DOHH2 (cell line): ENCODE results near the gene MAP3K7CL.

Experiments
- EZH2phosphoT487 ChIP-seq: fragments of 200-600 bp; sonication (generic); IDR thresholded peaks from 2 replicates; pipeline ENCODE4 v1.6.1; 2017; ENCODE audit warnings: borderline replicate concordance, mild to moderate bottlenecking, antibody characterized with exemption, low read length, moderate library complexity, mixed read lengths
- TF ChIP-seq, protein P1 (sequence below): fragments of 200-600 bp; sonication (generic); IDR thresholded peaks from one replicate; pipeline ENCODE4 v1.5.1; 2014; ENCODE audit warnings: antibody characterized with exemption, mild to moderate bottlenecking, low read depth, low read length; ENCODE audit not compliant: poor library complexity, severe bottlenecking

DNA sequence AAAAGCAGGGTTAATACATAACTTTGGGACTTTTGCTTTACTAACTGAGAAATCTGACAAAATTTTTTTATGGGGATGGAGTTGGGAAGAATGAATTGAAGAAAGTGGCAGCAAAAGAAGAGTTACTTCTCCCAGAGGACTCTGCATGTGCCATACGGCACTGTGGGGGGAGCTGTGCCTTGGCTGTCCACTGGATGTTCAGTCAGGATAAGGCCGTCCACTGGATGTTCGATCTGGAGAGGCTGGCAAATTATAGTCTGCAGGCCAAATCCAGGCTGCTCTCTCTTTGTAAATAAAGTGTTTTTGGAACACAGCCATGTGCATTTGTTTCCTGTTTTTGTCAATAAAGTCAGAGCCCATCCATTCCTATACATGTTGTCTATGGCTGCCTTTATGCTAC is 4.5 kb upstream of the MAP3K7CL start:
- TF ChIP-seq, protein P1, sequence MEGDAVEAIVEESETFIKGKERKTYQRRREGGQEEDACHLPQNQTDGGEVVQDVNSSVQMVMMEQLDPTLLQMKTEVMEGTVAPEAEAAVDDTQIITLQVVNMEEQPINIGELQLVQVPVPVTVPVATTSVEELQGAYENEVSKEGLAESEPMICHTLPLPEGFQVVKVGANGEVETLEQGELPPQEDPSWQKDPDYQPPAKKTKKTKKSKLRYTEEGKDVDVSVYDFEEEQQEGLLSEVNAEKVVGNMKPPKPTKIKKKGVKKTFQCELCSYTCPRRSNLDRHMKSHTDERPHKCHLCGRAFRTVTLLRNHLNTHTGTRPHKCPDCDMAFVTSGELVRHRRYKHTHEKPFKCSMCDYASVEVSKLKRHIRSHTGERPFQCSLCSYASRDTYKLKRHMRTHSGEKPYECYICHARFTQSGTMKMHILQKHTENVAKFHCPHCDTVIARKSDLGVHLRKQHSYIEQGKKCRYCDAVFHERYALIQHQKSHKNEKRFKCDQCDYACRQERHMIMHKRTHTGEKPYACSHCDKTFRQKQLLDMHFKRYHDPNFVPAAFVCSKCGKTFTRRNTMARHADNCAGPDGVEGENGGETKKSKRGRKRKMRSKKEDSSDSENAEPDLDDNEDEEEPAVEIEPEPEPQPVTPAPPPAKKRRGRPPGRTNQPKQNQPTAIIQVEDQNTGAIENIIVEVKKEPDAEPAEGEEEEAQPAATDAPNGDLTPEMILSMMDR: no peak
- TF ChIP-seq EZH2phosphoT487: no peak
